ENCODE results near the gene INTS1.

INTS1 gene

DNA sequence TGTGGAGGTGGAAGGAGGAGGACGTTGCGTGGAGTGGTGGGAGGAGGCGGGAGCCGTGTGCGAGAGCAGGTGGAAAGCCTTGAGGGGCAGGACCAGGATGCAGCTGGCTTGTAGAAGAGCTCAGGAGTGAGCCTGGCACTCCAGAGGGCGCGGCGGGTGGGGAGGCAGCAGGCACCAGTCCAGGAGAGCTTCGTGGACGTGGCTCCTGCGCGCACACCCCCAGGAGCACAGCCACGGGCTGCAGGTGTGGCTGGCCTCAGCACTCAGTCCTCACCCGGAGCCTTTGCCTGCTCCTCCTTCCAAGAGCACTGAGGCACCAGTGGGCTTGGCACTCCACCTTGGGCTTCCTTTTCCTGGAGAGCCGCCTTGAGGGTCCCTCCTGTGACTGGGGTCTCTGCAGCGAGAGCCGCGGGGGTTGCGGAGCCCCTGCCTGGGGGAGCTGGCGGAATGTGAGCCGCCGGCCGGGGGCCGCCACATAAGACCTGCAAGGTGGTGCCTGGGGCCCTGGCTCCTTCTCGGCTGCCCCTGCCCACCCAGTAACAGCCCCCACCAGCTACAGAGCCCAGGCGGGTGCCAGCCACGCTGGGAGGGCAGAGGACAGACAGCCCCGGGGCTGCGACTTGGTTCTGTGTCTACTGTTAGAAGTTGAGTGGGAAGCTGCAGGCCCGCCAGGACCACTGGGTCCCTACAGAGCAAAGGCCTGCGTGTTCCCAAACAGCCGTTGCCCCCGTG is 37.4 kb upstream of the INTS1 start:
- DNase-seq = no peak

DNA sequence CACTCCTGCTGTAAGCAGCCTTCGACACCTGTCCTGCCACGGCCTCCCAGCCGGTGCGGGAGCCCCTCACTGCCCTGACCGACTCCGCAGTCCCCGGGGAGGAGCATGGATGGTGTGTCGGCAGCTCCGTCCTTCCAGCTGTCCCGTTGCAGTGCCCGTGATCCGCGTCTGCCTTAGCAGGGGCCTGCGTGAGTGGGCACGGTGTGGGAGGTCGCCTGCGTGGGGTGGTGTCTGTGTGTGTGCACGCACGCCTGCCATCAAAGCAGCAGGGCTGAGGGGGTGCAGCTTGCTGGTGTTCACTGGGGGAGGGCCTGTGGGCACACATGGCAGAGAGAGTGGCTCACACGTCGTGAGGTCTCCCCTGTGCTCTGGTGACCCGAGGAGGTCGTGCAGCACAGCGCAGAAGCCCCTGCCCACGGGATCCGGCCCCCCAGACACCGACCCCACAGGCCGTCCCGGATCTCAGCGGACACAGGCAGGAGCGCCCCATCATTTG is 36.6 kb upstream of the INTS1 start:
- no peak for DNase-seq

DNA sequence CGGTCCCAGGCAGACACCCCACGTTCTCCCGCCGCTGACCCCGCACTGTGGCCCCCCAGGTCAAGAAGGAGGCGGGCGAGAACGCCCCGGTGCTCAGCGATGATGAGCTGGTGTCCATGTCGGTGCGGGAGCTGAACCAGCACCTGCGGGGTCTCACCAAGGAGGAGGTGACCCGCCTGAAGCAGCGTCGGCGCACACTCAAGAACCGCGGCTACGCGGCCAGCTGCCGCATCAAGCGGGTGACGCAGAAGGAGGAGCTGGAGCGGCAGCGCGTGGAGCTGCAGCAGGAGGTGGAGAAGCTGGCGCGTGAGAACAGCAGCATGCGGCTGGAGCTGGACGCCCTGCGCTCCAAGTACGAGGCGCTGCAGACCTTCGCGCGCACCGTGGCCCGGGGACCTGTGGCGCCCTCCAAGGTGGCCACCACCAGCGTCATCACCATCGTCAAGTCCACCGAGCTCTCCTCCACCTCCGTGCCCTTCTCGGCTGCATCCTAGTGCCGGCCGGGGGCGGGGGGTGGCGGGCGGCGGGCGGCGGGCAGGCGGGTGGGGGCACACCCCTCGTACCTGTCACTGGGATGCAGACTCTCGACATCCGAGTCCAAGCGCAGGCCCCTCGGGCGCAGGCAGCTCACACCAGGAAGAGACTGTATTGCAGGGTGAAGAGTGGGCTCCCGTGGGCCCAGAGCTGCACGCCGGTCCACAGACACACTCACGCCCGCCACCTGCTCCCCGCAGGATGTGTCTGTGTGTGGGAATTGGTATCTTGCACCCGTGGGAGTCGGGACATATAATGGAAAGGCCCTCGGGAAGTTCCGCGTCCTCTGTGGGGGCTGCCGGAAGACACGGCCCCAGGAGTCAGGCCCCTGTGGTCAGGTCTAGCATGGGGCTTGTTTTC is 35.9 kb upstream of the INTS1 start:
- no peak for DNase-seq

DNA sequence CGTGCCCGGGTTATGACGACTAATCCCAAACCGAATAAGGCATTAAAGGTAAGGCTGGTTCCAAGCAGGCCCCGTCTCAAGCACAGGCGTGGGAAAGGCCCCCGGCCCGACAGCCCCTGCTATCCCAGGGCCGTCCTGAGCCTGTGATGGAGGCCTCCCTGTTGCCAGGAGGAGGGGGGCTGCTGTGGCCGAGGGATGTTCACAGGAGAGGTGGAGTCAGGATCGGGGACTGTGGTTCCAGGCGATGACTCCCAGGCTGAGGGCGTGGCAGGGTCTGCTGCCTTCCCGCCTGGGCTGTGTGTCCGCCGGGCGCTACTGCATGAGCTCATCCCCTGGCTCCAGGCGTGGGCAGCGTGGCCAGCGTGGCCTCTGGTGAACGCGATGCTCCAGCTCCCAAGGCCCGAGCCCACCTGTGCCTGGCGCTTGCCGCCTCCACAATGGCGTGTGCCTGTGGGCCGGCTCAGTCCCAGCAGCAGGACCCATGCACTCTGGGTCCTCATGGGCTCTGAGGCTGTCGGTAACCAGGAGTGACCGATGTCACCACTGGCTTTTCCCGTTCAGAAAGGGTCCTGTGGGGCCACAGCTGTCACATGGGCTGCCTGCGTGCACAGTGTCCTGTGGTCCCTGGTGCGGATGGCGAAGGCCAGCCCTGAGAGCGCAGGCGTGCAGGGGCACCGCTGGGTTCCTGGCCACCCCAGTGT is 35.1 kb upstream of the INTS1 start:
- DNase-seq = no peak

DNA sequence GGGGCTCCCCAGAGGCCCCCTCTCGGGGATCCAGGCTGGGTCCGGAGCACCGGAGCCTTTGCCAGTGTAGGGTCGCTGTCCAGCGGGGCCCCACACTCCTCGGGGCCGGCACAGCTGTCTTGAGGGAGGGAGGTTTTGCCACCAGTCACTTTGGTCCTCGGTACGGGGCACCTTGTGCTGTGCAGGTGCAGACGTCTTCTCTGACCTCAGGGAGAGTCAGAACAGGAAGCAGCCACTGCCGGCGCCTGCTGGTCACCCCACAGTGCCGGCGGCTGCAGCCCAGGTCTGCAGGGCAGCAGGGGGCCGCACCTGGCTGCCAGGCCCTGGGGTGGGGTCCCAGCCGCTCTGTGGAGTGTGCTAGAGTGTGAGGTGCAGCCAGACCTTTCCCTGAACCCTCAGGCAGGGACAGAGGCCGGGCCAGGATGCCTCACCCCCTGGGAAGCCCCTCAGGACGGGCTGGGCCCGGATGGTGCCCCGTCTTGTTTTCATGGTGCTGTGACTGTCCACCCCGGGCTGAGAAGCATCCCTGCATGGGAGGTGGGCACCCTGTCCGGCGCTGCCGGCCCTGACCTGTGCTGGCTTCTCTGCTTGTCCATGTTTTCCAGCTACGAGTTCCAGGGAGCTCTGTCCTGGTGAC is 34.5 kb upstream of the INTS1 start:
- no peak for DNase-seq

DNA sequence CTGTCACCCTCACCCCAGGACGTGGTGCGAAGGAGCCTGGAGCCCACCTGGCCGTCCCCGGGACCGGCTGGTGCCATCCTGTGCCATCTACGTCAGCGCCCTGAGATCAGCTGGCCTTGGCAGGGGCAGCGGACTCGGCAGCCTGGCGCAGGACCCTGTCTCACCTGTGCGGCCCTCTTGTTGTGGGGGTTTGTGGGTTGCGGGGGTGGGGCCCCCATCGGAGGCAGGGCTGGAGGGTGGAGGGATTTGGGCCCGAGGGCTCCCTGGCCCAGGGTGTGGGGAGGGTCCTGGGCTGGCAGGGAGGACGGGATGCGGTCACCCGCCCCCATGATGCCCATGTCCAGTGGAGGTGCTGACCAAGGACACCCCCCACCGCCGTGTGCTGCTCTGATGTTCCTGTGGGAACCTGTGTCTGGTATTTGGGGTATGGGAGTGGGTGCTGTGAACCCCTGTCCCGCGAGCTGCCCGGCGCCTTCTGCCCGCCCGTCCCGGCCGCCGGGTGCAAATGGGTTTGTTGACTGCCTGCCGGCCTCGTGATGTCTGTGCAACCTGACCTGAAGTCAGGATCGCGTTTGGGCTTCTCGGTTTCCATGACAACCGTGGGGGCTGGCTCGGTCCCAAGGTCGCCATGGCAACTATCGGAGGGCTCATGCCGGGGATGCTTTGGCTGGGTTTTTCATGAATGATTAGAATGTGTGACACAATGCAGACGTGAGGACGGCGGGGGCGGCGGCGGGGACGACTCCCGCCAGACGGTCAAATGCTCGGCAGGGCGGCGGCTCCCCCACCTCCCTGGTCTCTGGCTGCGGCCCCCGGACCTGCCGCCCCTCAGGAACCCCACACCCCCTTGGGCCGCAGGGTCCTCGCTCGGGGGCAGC is 33.6 kb upstream of the INTS1 start:
- DNase-seq = no peak

DNA sequence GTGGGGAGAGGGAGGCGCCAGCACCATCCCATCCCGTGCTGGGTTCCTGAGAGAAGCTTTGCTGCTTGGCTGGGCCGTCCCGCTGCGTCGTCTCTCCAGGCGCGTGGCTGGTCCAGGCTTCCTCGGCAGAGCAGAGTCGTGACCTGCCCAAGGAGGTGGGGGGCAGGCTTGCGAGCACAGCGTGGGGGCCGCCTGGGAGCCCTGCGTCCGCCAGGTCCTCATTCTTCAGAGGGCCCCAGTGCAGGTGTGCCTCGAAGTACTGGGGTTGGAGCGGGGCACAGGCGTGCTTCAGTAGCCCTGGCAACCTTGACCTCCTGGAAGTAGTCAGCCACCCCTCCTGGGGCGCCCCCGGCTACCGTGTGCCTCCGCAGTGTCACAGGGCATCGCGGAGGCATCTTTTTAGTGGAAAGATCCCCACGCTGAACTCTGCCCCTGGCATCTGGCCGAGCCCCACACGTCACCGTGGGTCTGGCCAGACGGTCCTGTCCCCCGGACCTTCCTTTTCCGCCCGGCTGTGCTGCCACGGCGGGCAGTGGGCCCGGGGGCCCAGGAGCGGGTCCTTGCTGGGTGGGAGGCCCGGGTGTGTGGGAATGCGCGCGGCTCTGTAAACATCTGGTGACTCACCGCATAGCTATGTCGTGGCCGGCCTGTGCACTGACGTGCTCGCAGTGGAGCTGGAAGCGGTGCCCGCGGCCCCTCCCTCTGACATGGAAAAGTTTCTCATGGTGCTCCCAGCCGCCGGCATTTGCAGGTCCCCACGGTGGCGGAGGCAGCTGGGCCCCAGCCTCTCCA is 32.8 kb upstream of the INTS1 start:
- DNase-seq = no peak

DNA sequence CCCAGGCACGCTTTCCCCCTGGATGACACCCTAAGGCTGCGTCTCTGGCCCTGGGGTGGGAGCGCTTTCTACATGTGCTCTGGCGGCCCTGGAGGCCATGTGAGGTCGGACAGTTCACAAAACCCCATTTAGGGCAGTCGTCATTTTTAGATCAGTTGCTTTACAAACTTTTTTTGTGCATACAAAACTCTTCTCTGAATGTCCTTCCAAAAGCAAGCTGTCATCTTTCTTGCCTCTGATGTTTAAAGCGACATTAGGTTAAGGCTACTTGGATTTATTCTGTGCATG is 32.2 kb upstream of the INTS1 start:
- no peak for DNase-seq

DNA sequence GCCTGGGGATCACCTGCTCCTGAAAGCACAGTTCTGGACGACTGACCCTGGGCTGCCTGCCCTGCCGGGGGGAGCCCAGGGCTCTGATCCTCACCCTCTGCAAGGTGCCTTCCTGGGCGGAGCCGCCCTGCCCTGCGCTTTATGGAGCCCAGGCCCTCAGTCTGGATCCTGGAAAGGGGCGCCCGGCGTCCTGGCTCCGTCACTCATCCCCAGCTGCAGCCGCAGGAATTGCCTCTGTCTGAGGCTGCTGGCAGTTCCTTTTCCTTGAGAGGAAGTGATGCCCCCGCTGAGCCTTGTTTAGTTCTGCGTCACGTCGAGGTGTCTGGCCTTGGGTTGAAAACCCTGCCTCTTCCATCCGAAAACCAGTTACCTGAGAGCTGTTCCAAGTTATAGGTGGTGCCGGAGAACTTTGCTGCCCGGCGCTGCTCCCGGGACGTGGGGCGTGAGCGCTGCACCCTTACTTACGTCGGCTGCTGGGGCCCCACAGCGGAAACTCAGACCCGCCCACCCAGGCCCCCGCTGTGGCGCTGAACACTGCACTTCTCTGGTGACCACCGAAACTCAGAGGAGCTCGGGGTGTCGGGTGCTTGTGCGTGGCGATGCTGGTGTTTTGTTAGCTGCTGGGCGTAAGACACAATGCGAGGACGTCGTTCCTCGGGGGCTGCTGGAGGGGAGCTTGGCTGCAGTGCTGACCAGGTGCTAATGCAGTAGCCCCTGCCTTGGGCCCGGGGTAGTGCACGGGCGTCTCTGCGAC is 31.7 kb upstream of the INTS1 start:
- DNase-seq = no peak

DNA sequence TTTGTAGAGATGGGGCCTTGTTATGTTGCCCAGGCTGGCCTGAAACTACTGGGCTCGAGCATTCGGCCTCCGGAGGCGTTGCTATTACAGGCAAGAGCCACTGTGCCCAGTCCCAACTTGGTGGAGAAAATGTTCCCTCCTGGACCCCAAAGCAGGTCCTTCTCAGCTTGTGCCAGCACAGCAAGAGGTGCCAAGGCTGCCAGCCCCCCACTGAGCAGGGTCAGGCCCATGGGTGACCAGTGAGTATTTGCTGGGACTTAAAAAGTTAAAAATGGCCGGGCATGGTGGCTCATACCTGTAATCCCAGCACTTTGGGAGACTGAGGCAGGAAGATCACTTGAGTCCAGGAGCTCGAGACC is 30.9 kb upstream of the INTS1 start:
- DNase-seq = no peak

DNA sequence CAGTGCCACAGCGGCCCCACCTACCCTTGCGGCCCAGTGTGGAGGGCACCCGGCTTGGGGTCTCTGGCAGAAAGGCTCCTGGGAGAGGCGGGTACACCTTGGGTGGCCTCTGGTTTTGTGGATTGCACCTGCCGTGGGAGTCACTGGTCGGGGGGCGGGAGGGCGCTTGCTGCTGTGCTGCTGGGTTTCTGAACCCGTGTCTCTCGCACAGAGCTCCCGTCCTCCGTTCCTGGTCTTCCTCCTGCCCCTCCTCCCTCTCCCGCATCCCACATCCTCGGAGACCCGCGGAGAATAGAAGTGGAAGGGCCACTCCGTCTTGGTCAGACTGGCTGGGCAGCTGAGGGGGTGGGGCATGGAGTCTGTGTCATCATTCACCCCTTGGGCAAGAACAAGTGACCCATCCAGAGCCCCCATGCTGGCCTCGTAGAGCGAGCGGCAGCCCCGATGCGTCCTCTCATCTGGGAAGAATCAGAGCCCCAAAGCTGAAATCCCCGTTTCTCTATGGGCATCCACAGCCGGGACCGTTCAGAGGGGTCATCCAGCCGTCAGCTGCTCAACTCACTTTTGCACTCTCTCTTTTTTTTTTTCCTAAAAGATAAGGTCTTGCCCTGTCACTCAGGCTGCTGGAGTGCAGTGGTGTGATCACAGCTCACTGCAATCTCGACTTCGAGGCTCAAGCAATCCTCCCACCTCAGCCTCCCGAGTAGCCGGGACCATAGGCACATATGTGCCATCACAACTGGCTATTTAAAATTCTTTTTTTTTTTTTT is 30.3 kb upstream of the INTS1 start:
- DNase-seq = no peak

DNA sequence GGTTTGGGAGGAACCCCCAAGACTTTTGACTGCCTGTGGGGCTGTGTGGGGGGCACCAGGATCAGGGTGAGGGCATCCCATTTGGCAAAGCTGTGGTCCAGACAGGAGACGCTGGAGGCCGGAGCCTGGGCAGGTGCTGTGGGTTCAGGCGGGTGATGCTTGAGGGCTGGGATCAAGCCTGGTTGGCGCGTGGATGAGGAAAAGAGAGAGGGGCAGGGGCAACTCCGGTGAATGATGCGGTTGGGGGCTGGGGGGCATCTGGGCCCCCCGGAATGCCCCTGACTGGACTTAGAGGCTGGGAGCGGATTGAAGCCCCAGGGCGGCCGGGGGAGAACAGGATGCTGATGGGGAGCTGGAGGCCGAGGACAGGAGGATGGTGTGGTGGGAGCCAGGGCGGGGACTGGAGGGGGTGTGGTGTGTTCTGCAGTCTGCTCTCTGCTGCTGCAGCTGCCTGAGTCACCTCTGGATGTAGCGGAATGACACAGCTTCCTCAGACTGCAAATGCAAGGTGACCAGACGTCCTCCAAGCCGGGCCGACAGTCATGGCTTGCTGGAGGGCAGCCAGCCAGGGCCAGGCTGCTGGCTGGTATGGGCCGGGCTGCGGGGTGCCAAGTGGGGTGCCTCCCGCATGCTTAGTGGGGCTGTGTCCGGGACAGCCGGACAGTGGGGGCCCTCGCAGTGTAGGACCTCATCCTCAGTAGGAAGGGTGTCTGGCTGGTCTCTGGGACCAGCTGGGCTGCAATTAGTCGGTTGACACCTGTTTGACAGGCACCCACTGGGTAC is 29.5 kb upstream of the INTS1 start:
- no peak for DNase-seq

DNA sequence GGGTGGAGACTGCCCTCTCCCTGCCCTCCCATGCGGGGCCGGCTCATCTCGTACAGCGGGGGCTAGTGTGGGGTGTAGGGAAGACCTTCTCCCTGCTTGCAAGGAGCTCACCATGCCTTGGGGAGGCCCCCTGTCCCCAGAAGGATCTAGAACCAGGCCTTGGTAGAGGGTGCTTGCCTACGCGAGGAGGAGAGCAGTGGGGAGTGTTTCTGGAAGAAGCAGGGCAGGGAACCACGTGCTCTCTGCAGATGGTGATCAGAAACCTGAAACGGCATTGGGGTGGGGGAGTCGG is 29.0 kb upstream of the INTS1 start:
- DNase-seq = no peak

DNA sequence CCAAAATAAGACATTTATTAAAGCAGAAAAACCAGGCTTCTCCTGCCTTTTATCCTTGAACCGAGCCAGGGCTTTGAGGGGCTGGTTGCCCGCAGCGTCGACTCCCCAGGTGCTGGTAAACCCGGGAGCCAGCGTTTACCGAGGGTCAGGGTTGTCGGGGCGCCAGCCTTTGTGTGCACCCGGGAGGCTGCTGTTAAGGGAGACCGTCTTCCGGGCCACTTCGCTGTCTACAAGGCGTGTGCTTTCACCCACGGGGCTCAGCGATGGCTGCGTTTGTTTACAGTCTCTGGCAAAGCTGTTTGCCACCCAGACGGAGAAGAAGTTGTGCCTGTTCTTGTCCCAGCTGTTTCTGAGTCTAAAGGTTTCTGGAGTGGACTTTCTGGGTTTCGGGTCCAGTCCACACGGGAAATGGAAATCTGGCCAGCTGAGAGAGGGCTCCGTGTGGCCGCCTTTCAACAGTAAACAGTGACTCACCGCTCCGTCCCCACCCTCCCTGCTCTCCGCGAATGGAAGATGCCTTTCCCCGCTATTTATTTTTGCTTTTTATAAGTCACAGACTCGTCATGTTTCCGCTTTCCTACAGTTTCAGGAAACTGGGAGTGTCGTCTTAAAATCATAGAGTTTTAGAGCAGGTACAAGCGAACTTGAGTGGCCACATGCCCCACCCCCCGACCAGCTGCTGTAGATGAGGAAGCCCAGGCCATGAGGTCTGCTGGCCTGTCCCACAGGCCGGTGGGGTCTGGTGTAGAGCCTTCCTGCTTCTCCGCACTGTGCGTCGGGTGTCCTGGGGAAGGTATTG is 28.5 kb upstream of the INTS1 start:
- no peak for DNase-seq

DNA sequence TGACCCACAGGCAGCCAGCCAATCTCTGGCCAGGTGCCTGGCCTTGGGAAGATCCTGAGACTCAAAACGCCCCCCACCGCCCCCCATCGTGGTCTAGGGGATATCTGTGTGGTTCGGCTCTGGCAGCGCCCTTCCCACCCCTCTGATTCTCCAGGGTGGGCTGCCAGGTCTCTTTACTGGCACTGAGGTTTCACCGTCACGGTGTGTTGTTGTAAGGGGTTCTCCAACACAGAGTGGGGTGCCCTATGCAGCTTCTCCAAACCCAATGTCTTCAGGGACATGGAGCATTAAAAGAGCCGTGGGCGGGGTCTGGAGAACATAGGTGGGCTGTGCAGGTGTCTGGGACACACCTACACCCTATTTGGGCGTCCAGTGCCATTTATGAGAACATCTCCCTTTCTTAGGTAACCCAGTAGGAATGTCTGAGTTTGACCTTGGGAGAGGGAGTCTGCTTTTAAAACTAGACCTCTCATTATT is 27.8 kb upstream of the INTS1 start:
- DNase-seq = no peak

DNA sequence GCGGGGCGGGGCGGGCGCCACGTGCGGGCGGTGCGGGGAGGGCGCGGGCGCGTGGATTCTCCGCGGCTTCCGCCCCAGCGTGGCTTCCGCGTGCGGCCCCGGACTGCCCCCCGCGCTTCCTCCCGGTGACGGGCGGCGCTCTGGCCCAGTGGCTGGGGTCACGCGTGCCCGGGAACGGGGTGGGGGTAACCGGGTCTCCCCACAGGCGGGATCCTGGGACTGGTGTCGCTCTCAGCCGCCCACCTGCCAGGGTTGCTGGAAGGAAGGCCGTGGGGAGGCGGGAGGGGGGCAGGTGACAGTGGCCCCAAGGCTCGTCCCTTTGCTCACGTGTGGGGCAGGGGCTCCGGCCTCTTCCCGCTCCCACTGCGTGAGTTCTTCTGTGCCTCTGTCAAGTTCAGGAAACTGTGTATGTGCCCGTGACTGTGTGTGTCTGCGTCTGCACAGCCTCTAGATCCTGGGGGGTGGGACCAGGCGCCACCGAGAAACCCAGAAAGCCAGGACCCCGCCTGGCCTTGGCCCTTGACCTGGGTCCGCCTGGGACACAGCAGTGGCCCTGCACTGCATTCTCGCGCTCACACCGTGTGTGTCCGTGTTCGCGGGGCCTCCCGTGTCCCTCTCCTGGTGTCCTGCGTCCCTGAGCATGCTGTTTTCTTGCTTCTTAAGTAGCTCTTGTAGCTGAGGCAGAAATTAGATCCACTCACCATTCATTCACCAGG is 27.2 kb upstream of the INTS1 start:
- DNase-seq = no peak

DNA sequence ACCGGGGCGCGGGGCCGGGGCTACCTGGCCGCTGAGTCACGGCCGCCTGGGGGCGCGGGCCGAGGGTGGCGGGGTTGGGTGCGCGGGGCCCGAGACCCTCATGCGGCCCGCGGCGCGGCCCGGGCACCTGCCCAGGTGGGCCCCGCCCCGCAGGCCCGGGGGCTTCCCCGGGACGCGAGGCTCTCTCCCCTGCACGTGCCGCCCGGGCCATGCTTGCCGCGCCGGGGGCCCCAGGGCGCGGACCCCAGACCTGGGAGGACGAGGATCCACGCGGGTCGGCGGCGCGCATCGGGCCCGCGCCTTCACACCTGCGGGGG is 26.7 kb upstream of the INTS1 start:
- DNase-seq = no peak
